Measurements from ENCODE around the gene CAVIN2.
"Not testable (repeated sequence)": the region's sequence is repeated elsewhere in the genome, so short reads cannot be mapped to it uniquely, and the experiment has no call there.

The CAVIN2 gene

DNA sequence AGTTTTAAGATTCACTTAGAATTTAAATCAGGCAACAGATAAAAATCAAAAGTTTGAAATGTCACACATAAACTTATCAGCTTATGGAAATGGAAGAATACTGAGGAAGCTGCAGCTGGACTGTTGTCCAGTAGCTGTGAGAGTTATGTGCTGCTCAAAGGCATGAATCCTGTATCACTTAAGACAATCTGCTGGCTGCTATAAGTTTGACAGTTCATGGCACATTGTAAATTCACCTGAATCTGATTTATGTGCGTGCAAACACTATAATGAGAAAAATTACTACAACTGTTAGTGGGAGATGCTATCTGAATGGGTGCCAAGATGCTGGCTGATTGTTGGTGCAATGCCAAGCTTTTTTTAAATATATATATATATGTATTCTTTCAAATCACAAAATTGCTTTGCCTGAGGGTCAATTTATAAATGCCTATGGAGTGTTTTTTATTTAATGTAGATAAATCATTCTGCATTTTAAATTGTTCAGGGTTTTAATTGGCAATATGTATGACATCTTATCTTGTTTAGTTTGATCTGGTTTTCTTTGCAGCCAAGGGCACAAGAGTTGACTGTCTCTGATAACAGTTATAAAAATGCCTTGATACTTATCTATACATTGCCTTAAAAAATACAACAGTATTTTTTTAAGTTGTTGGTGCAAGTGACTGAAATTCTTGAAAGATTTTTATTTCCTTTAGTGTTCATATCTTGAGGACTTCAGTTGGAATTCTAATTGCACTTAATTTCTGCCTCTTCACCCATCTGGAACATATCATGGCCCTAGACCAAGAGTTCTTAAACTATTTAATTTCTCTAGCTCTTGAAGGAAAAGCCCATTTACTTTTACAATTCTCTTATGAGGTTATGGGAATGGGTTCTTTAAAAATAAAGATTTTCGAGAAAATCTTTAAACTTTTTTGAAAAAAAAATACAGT is 48.7 kb downstream of the CAVIN2 start:
- DNase-seq = peak; percentile 62

DNA sequence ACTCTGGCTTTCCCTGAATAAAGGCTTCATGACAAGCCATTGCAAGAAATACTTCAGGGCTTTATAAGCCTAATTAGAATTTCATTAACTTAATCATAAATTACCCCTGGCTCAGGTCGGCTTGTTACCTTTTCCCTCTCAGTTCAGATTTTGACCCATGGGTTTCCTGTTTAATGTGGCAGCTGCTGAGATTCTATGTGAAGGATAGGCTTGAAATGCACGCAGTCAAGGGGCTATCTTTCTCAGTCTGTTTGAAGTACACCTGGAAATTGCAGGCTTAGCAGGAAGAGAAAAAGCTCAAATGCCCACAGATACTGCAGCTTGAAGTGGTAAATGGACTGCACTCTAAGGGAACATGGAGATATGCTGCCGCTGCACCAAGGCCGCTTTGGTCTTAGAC is 49.4 kb downstream of the CAVIN2 start:
- no peak for DNase-seq

DNA sequence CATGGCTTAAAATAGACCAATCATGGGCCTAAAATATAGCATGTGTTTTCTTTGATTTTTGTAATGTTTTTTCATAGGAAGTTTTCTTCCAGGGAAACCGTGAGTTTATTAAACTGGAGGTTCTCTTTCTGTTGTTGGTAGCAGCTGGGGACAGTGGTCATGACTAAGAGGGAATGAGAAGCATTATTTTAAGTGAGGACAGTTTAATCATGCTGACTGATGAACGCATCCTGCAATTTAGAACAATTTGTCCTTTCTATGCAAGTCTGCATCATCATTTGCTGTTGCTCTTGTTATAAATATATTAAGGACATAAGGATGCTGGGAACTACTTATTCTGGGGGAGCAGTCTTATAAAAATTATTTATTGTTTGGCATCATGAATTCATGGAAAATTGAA is 51.2 kb downstream of the CAVIN2 start:
- DNase-seq = no peak

DNA sequence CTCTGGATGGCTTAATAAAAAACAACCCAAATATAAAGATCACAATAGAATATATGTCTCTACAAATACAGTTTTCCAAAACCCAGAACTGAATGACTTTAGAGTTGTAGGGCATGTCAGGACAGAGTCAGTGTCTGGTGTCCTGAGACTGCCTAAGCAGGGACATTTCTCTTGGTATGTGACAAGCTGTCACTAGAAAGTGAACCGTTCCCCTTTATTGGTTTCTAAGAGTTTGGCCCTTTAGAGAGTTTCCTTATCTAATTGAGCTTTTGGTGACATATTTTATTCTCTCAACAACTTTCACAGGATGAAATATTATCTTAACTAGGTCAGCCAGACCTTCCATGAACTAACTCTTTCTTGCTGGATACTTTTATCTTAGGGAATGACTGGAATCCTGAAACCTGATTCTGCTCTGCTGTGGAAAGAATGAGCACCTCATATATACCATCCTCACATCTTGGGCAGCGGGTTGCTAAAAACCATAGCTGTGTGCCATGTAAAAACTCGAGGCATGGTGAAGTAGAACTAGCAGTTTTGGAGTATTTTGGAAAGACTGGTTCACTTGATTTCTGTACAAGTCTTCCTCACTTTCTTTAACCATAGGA is 54.8 kb downstream of the CAVIN2 start:
- no peak for DNase-seq

DNA sequence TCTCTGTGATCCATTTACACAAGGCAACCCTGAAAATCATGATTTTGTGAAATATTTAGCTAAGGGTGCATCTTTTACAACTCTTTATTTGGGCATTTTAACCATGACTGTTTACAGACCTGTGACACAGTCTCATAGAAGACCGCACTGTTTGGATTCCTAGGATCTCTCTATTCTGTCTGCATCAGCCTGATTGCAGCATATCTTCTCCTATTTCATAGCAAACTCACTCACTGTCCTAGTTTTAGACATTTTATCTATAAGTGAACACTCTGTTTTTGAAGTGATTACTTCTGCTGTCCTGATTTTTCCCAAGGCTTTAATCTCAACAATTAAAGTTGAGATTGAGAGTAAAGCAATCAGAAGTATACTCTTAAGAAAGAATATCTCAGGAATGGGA is 56.2 kb downstream of the CAVIN2 start:
- no peak for DNase-seq

DNA sequence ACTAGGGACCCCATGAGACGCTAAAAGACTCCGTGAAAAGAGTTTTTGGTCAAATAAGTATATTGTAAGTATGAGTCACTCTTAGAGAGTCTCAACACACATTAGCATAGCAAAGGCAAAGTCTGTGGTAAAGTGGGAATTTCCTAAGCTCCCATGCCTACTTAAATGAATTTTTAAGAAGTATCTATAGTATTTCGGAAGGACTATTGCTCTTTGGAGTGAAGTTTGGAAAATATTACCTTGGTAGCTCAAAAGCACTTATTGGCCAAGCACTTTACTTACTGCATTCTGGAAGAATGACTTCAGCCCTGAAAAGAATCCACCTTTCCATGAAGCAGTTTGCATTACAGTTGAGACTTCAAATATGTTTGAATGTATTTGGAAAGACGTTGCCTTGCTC is 57.1 kb downstream of the CAVIN2 start:
- DNase-seq = no peak

DNA sequence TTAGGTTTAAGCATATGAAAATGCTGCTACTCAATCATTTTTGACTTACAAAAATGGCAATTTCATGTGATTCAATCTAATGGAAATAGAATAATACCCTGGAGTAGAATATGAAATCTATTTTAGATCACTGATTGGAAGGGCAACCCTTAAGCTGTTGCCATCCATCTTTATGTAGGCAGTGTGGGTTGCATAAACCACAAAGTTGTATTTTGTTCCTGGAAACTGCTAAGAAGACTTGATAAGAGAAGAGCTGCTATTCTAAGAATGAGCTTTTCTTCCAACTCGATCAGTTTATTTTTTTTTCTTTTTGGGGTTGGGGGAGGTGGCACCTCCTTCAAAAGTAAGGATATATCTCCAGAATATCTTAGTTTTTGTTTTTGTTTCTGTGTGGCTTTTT is 60.2 kb downstream of the CAVIN2 start:
- no peak for DNase-seq

DNA sequence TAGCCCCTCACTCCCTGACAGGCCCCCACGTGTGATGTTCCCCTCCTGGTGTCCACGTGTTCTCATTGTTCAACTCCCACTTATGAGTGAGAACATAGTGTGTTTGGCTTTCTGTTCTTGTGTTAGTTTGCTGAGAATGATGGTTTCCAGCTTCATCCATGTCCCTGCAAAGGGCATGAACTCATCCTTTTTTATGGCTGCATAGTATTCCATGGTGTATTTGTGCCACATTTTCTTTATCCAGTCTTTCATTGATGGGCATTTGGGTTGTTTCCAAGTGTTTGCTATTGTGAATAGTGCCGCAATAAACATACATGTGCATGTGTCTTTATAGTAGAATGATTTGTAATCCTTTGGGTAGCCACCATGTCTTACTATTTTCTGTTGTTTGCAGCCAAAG is 61.2 kb downstream of the CAVIN2 start:
- DNase-seq = not testable (repeated sequence)

Measured in NCI-H1417 treated with DMSO at 0.1 percent for 48 hours (cell line).